Measurements from ENCODE around the gene LCN10.

GRCh38 chr9:136693135-136693489, 49.6 kb downstream of the LCN10 start:
- TF ChIP-seq, protein P1, sequence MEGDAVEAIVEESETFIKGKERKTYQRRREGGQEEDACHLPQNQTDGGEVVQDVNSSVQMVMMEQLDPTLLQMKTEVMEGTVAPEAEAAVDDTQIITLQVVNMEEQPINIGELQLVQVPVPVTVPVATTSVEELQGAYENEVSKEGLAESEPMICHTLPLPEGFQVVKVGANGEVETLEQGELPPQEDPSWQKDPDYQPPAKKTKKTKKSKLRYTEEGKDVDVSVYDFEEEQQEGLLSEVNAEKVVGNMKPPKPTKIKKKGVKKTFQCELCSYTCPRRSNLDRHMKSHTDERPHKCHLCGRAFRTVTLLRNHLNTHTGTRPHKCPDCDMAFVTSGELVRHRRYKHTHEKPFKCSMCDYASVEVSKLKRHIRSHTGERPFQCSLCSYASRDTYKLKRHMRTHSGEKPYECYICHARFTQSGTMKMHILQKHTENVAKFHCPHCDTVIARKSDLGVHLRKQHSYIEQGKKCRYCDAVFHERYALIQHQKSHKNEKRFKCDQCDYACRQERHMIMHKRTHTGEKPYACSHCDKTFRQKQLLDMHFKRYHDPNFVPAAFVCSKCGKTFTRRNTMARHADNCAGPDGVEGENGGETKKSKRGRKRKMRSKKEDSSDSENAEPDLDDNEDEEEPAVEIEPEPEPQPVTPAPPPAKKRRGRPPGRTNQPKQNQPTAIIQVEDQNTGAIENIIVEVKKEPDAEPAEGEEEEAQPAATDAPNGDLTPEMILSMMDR (IDR thresholded peaks at IDR 0.05): no peak
- TF ChIP-seq POLR2AphosphoS5 (IDR thresholded peaks at IDR 0.05) (no peak), EP300 (IDR thresholded peaks at IDR 0.05) (no peak), POLR2A (IDR thresholded peaks at IDR 0.05) (no peak)
